ENCODE measurements around the gene ZNF644. TPM values are rescaled to one million over a fixed set of nuclear protein-coding genes. Genes with fewer than 3 reads are reported as not detected.

Gene ZNF644
- total and polyA plus RNA-seq, 4 donors = 45.3 to 149 (median 79.3) TPM

DNA sequence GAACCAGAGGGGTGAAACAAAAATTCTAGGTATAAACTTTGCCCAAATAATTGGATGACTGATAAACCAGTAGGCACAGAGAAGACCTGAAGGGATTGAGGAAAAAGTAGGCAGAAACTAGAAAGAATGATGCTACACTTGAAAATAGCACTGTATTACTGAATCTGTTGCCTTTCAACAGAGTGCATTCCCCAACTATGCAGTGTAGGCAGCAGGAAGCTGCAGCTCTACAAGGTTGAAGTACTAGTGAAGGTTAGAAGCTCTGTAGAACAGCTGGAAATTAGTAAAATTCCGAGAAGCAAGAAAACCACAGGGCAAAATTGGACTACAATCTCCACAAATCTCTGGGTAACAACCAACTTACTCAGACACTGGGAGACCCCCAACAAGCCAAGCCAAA is 27.4 kb downstream of the ZNF644 start:
- H3K4me3 ChIP-seq (ENCODE audit: low read depth, low read length) = no peak overlapping the region
- no CpG with 5 or more reads among the region's 1 CpG for WGBS (ENCODE audit: insufficient coverage)
- H3K4me1 ChIP-seq (ENCODE audit: control insufficient read depth, insufficient read depth, low read length) = no peaks in the 10 kb centered on the region
- H3K27ac ChIP-seq (ENCODE audit: low read depth, low read length) = no peak overlapping the region
- H3K9me3 ChIP-seq (ENCODE audit: control insufficient read depth, insufficient read depth, low read length) = peaks cover 4% of the 10 kb centered on the region
- H3K27me3 ChIP-seq (ENCODE audit: control insufficient read depth, insufficient read depth, low read length) = no peaks in the 10 kb centered on the region
- DNase-seq (ENCODE audit: low read depth in 4 of 6, low spot score in 6 of 6) = no peak
- no peaks in the 10 kb centered on the region for H3K36me3 ChIP-seq (ENCODE audit: control insufficient read depth, insufficient read depth, low read length)

GRCh38 chr1:90993245-90993644 is 28.6 kb downstream of the ZNF644 start:
- DNase-seq (ENCODE audit: low read depth in 4 of 6, low spot score in 6 of 6) = no peak
- H3K27me3 ChIP-seq (ENCODE audit: control insufficient read depth, insufficient read depth, low read length) = no peaks in the 10 kb centered on the region

DNA sequence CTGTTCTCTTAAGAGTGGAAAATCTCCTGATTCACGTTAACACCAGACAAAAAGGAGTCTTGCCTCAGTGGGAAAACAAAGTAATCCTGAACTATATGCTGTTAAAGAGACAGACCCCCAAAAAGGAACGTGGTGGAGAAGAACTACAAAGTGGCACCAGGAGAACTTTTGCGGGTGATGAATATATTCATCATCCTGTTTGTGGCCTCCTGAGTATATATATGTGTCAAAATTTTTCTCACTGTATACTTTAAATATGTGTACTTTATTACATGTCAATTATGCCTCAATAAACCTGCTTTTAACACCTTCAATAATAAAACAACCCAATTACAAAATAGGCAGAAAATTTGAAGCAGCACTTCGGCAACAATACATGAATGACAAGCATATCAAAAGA is 31.1 kb downstream of the ZNF644 start:
- no peaks in the 10 kb centered on the region for H3K36me3 ChIP-seq (ENCODE audit: control insufficient read depth, insufficient read depth, low read length)
- no peak overlapping the region for H3K4me3 ChIP-seq (ENCODE audit: low read depth, low read length)
- H3K9me3 ChIP-seq (ENCODE audit: control insufficient read depth, insufficient read depth, low read length) = peaks cover 3% of the 10 kb centered on the region
- H3K27me3 ChIP-seq (ENCODE audit: control insufficient read depth, insufficient read depth, low read length) = no peaks in the 10 kb centered on the region
- H3K27ac ChIP-seq (ENCODE audit: low read depth, low read length) = no peak overlapping the region
- H3K4me1 ChIP-seq (ENCODE audit: control insufficient read depth, insufficient read depth, low read length) = no peaks in the 10 kb centered on the region
- DNase-seq (ENCODE audit: low read depth in 4 of 6, low spot score in 6 of 6) = no peak
- WGBS (ENCODE audit: insufficient coverage) = no CpG with 5 or more reads among the region's 4 CpGs

More at GRCh38 chr1:90993245-90993644, 28.6 kb downstream of the ZNF644 start:
- Histone ChIP-seq H3K4me1 (ENCODE audit: control insufficient read depth, insufficient read depth, low read length) (no peaks in the 10 kb centered on the region), H3K4me3 (ENCODE audit: low read depth, low read length) (no peak overlapping the region), H3K36me3 (ENCODE audit: control insufficient read depth, insufficient read depth, low read length) (no peaks in the 10 kb centered on the region), H3K27ac (ENCODE audit: low read depth, low read length) (no peak overlapping the region), H3K9me3 (ENCODE audit: control insufficient read depth, insufficient read depth, low read length) (peaks cover 4% of the 10 kb centered on the region)
- 89% methylated on average over 1 of the region's 2 CpGs for WGBS (ENCODE audit: insufficient coverage)

DNA sequence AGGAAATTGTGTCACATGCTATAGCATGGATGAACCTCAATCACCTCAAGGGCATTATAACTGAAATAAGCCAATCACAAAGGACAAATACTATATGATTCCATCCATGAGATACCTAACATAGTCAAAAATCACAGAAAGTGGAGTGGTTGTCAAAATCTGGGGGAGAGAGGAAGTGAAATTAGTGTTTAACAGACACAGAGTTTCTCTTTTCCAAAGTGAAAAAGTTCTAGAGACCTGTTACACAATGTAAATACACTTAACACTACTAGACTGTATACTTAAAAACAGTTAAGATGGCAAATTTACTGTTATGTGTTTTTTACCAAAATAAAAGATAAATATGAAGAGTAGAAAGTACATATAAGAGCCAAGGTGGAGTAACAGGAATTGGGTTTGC is 31.8 kb downstream of the ZNF644 start:
- Histone ChIP-seq H3K4me3 (ENCODE audit: low read depth, low read length) (no peak overlapping the region), H3K27me3 (ENCODE audit: control insufficient read depth, insufficient read depth, low read length) (no peaks in the 10 kb centered on the region), H3K36me3 (ENCODE audit: control insufficient read depth, insufficient read depth, low read length) (no peaks in the 10 kb centered on the region), H3K9me3 (ENCODE audit: control insufficient read depth, insufficient read depth, low read length) (peaks cover 3% of the 10 kb centered on the region), H3K27ac (ENCODE audit: low read depth, low read length) (no peak overlapping the region), H3K4me1 (ENCODE audit: control insufficient read depth, insufficient read depth, low read length) (no peaks in the 10 kb centered on the region)
- no peak for DNase-seq (ENCODE audit: low read depth in 4 of 6, low spot score in 6 of 6)

DNA sequence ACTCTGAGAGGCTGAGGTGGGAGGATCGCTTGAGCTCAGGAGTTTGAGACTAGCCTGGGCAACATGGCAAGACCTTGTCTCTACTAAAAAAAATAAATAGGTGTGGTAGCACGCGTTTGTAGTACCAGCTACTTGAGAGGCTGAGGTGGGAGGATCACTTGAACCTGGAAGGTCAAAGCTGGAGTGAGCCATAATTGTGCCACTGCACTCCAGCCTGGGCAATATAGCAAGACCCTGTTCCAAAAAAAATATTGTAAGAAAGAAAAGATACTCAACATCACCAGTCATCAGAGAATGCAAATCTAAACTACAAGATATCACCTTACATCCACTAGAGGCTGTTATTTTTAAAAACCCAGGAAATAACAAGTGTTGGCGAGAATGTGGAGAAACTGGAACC is 32.5 kb downstream of the ZNF644 start:
- Histone ChIP-seq H3K4me1 (ENCODE audit: control insufficient read depth, insufficient read depth, low read length) (no peaks in the 10 kb centered on the region), H3K4me3 (ENCODE audit: low read depth, low read length) (no peak overlapping the region), H3K27ac (ENCODE audit: low read depth, low read length) (no peak overlapping the region), H3K9me3 (ENCODE audit: control insufficient read depth, insufficient read depth, low read length) (peaks cover 3% of the 10 kb centered on the region), H3K36me3 (ENCODE audit: control insufficient read depth, insufficient read depth, low read length) (no peaks in the 10 kb centered on the region), H3K27me3 (ENCODE audit: control insufficient read depth, insufficient read depth, low read length) (no peaks in the 10 kb centered on the region)
- DNase-seq (ENCODE audit: low read depth in 4 of 6, low spot score in 6 of 6) = no peak
- 100% methylated on average over 3 of the region's 4 CpGs for WGBS (ENCODE audit: insufficient coverage)

GRCh38 chr1:90987841-90988240 is 34.0 kb downstream of the ZNF644 start:
- Histone ChIP-seq H3K36me3 (ENCODE audit: control insufficient read depth, insufficient read depth, low read length) (no peaks in the 10 kb centered on the region), H3K9me3 (ENCODE audit: control insufficient read depth, insufficient read depth, low read length) (peaks cover 3% of the 10 kb centered on the region), H3K27ac (ENCODE audit: low read depth, low read length) (no peak overlapping the region), H3K27me3 (ENCODE audit: control insufficient read depth, insufficient read depth, low read length) (no peaks in the 10 kb centered on the region), H3K4me3 (ENCODE audit: low read depth, low read length) (no peak overlapping the region), H3K4me1 (ENCODE audit: control insufficient read depth, insufficient read depth, low read length) (no peaks in the 10 kb centered on the region)
- DNase-seq (ENCODE audit: low read depth in 4 of 6, low spot score in 6 of 6) = no peak
- WGBS (ENCODE audit: insufficient coverage) = no CpG with 5 or more reads among the region's 2 CpGs

DNA sequence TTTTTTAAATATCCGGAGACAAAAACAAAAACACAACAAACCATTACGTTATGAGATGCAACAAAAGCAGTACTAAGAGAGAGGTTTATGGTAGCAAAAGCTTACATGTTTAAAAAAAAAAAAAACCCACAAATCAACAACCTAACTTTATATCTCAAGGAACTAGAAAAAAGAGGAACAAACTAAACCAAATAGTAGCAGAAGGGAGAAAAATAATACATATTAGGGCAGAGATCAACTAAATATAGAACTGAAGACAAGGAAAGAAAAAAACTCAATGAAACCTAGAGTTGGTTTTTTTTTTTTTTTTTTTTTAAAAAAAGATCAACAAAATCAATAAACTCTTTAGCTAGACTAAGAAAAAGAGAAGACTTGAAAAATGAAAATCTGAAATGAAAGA is 34.9 kb downstream of the ZNF644 start:
- no CpG with 5 or more reads among the region's 2 CpGs for WGBS (ENCODE audit: insufficient coverage)
- Histone ChIP-seq H3K27me3 (ENCODE audit: control insufficient read depth, insufficient read depth, low read length) (no peaks in the 10 kb centered on the region), H3K27ac (ENCODE audit: low read depth, low read length) (no peak overlapping the region), H3K4me3 (ENCODE audit: low read depth, low read length) (no peak overlapping the region), H3K9me3 (ENCODE audit: control insufficient read depth, insufficient read depth, low read length) (peaks cover 3% of the 10 kb centered on the region), H3K36me3 (ENCODE audit: control insufficient read depth, insufficient read depth, low read length) (no peaks in the 10 kb centered on the region), H3K4me1 (ENCODE audit: control insufficient read depth, insufficient read depth, low read length) (no peaks in the 10 kb centered on the region)
- no peak for DNase-seq (ENCODE audit: low read depth in 4 of 6, low spot score in 6 of 6)

DNA sequence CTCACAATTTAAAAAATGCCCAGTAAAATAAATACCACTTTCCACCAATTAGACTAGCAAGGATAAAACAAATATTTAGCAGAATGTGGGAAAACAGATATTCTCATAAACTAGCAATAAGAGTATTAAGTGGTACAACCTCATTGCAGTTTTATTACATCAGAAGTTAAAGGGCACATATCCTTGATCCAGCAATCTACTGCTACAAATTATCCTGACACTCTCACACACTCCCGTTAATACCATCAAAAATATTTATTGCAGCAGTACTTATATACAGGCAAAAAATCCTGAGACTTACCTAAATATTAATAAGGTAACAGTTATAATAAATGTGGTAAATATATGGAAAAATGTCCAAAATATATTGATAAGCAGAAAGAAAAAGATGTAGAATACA is 44.3 kb downstream of the ZNF644 start:
- Histone ChIP-seq H3K27me3 (ENCODE audit: control insufficient read depth, insufficient read depth, low read length) (no peaks in the 10 kb centered on the region), H3K4me3 (ENCODE audit: low read depth, low read length) (no peak overlapping the region), H3K36me3 (ENCODE audit: control insufficient read depth, insufficient read depth, low read length) (peaks cover 5% of the 10 kb centered on the region), H3K4me1 (ENCODE audit: control insufficient read depth, insufficient read depth, low read length) (no peaks in the 10 kb centered on the region), H3K9me3 (ENCODE audit: control insufficient read depth, insufficient read depth, low read length) (no peaks in the 10 kb centered on the region), H3K27ac (ENCODE audit: low read depth, low read length) (no peak overlapping the region)
- no peak for DNase-seq (ENCODE audit: low read depth in 4 of 6, low spot score in 6 of 6)
- WGBS (ENCODE audit: insufficient coverage) = no CpG with 5 or more reads among the region's 1 CpG

- WGBS (ENCODE audit: insufficient coverage) = 97% methylated on average over 3 of the region's 5 CpGs
- H3K27ac ChIP-seq (ENCODE audit: low read depth, low read length) = no peak overlapping the region
- no peak for DNase-seq (ENCODE audit: low read depth in 4 of 6, low spot score in 6 of 6)
- H3K27me3 ChIP-seq (ENCODE audit: control insufficient read depth, insufficient read depth, low read length) = no peaks in the 10 kb centered on the region
- H3K4me1 ChIP-seq (ENCODE audit: control insufficient read depth, insufficient read depth, low read length) = no peaks in the 10 kb centered on the region
- no peak overlapping the region for H3K4me3 ChIP-seq (ENCODE audit: low read depth, low read length)
- H3K9me3 ChIP-seq (ENCODE audit: control insufficient read depth, insufficient read depth, low read length) = no peaks in the 10 kb centered on the region
- peaks cover 4% of the 10 kb centered on the region for H3K36me3 ChIP-seq (ENCODE audit: control insufficient read depth, insufficient read depth, low read length)
Measured at GRCh38 chr1:90973897-90974798, 47.7 kb downstream of the ZNF644 start.

DNA sequence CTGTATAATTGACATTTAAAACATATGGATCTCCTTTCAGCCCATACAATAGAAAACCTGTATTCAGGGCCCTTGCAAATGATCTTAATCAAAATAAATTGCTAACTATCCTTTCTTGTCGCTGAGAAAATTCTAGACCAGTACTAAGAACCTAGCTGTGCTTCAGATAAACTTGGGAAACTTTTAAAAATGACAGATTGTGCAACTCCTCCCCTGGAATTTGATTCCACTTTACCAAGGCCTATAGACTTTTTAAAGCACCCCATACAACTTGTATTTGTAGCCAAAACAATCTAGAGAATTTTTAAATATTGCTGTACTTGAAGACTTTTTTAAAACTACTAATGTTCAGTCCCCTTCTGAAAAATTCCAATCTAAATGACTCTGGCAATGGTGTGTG is 51.6 kb downstream of the ZNF644 start:
- H3K36me3 ChIP-seq (ENCODE audit: control insufficient read depth, insufficient read depth, low read length) = no peaks in the 10 kb centered on the region
- no peaks in the 10 kb centered on the region for H3K4me1 ChIP-seq (ENCODE audit: control insufficient read depth, insufficient read depth, low read length)
- no peak overlapping the region for H3K27ac ChIP-seq (ENCODE audit: low read depth, low read length)
- H3K27me3 ChIP-seq (ENCODE audit: control insufficient read depth, insufficient read depth, low read length) = no peaks in the 10 kb centered on the region
- H3K9me3 ChIP-seq (ENCODE audit: control insufficient read depth, insufficient read depth, low read length) = no peaks in the 10 kb centered on the region
- 67% methylated on average over 1 of the region's 1 CpG for WGBS (ENCODE audit: insufficient coverage)
- no peak for DNase-seq (ENCODE audit: low read depth in 4 of 6, low spot score in 6 of 6)
- no peak overlapping the region for H3K4me3 ChIP-seq (ENCODE audit: low read depth, low read length)
